Measurements from ENCODE around the gene LRBA. TPM values are rescaled to one million over a fixed set of nuclear protein-coding genes. Genes with fewer than 3 reads are reported as not detected.

LRBA gene
- total RNA-seq, 1 experiment from 2014 or later: 55.3 TPM

- no peaks in the 10 kb centered on the region for H3K4me1 ChIP-seq (ENCODE audit: insufficient read depth, low read length)
- no peak overlapping the region for H2AFZ ChIP-seq (ENCODE audit: low read length)
- no peak overlapping the region for H2BK15ac ChIP-seq (ENCODE audit: low read depth, low read length)
- no peak overlapping the region for H3T11ph ChIP-seq (ENCODE audit: low read length)
- peaks cover 0 to 3% of the 10 kb centered on the region in 2 experiments; a peak in 1 of 4 replicates for H3K4me1 Mint-ChIP-seq
- H3K9ac ChIP-seq (ENCODE audit: extremely low read depth, insufficient read length, low read length): no peak overlapping the region
- no peak overlapping the region for H2BK5ac ChIP-seq (ENCODE audit: insufficient read length, low read length)
- no peaks in the 10 kb centered on the region for H3K27me3 ChIP-seq (ENCODE audit: insufficient read depth, low read length)
- WGBS (ENCODE audit: extremely low coverage, insufficient read length, low lambda C conversion rate): no CpG with 5 or more reads among the region's 4 CpGs
- H3K79me1 ChIP-seq (ENCODE audit: insufficient read depth, low read depth, low read length, poor library complexity, severe bottlenecking): no peaks in the 10 kb centered on the region
- H2AK5ac ChIP-seq (ENCODE audit: insufficient read length, low read length): no peak overlapping the region
- no peak overlapping the region for H3K4ac ChIP-seq (ENCODE audit: low read depth, low read length)
- H3K23me2 ChIP-seq (ENCODE audit: insufficient read length, low read depth, low read length, poor library complexity, severe bottlenecking): no peaks in the 10 kb centered on the region
- H3K36me3 Mint-ChIP-seq (ENCODE audit: insufficient read depth in 1 of 3, low read depth in 3 of 3): no peaks in the 10 kb centered on the region
- H3K27ac Mint-ChIP-seq: no peak overlapping the region
- no peak overlapping the region for H3K23ac ChIP-seq (ENCODE audit: insufficient read length, low read depth, low read length)
- no peaks in the 10 kb centered on the region for H3K9me3 ChIP-seq (ENCODE audit: control insufficient read depth, low read depth, low read length)
- no peak overlapping the region for H3K27ac ChIP-seq (ENCODE audit: insufficient read length, low read depth, low read length)
- H4K5ac ChIP-seq (ENCODE audit: insufficient read length, low read depth, low read length): no peak overlapping the region
- no peak overlapping the region for H4K91ac ChIP-seq (ENCODE audit: insufficient read length, low read depth, low read length)
- no peak overlapping the region for H3K4me3 Mint-ChIP-seq
- H3K18ac ChIP-seq (ENCODE audit: insufficient read length, low read depth, low read length): no peak overlapping the region
- H3K9me3 Mint-ChIP-seq: no peaks in the 10 kb centered on the region
- TF ChIP-seq CTCF (conservative IDR thresholded peaks at IDR 0.05): no peak
- no peak overlapping the region for H3K14ac ChIP-seq (ENCODE audit: insufficient read depth, low read length)
- H2BK120ac ChIP-seq (ENCODE audit: low read depth, low read length, poor library complexity, severe bottlenecking): no peak overlapping the region
- H3K27me3 Mint-ChIP-seq (ENCODE audit: low read depth): no peaks in the 10 kb centered on the region
- H3K79me2 ChIP-seq (ENCODE audit: insufficient read depth, low read length): no peaks in the 10 kb centered on the region
- no peaks in the 10 kb centered on the region for H4K20me1 ChIP-seq (ENCODE audit: control insufficient read depth, insufficient read depth, insufficient read length)
- DNase-seq: no peak
- H2BK20ac ChIP-seq (ENCODE audit: low read depth, low read length, poor library complexity, severe bottlenecking): no peak overlapping the region
- no peak overlapping the region for H4K8ac ChIP-seq (replicated peaks; ENCODE audit: insufficient read length, low read depth, low read length)
- H3K4me2 ChIP-seq (ENCODE audit: insufficient read depth, insufficient read length, low read length): no peak overlapping the region
- no peak overlapping the region for H3K56ac ChIP-seq (ENCODE audit: insufficient read length, low read depth, low read length)
- no peak overlapping the region for H2BK12ac ChIP-seq (ENCODE audit: insufficient read length, low read depth, low read length)
Observed at GRCh38 chr4:150299816-150300215, 715.3 kb downstream of the LRBA start.
